ENCODE results near the gene POLR3A.

POLR3A gene

DNA sequence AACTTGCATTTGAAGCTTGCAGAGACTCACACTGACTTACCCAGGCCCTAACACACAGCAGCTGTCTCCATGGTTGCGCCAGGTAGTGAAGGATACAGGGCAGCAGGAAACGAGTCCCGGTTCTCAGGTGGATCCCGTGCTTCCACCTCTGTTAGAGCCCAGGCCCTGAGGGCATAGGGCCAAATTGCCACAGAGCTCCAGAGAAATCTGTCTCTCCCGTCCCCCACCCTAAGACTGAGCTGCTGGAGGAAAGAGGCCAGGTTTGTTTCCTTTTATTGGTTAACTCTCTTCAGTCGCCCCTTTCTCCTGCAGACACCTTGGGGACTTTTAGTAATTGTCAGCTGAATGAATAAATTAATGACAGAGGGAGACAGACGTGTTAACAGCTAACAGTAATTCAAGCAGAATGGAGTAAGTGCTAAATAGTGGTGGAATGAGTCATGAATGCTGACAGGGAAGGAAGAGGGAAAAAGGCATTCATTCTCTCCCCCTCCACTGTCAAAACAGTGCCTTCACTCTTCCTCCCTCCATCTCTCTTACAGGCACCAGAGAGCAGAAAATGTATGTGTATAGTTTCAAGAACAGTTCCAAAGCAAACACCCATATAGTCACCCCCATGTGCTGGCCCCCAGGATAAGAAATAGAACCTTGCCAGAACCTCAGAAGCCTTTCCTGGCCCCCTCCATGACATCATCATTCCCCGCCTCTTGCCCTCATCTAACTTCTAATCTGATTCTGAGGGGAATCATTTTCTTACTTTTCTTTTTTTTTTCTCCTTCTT is 86.0 kb downstream of the POLR3A start:
- no peak for DNase-seq (ENCODE audit: low read depth)

DNA sequence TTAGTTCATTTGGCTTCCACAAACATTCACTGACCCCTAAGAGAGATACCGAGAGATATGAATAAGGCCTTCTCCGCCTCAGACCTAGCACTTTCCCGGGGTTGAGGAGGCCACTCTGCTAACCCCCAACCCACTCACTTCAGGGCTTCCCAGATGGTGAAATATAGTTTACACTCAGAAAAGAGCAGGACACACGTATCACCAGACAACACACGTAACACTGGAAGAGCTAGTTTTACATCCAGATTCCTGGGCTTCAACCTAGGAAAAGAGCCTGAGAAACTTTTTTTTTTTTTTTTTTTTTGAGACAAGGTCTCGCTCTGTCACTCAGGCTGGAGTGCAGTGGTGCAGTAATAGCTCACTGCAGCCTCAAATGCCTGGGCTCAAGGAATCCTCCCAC is 87.5 kb downstream of the POLR3A start:
- no peak for DNase-seq (ENCODE audit: low read depth)

DNA sequence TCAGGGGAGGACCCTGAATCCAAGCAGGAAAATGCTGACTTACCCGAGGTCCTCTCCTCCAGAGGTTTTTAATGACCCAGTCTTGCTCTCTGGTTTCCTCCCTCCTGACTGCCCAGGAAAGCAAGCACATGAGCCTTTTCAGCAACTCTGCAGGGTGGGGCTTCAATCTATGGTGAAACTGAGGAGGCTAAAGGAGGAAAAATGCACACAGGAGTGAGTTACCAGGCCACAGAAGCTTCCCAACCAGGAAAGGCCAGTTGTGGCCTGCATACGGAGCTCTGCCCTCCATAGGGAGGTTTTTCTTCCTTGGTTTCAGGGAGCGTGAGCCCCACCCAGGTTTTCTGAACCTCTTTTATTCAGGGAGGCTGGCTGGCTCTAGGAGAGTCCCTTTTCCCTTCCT is 88.7 kb downstream of the POLR3A start:
- no peak for DNase-seq (ENCODE audit: low read depth)

DNA sequence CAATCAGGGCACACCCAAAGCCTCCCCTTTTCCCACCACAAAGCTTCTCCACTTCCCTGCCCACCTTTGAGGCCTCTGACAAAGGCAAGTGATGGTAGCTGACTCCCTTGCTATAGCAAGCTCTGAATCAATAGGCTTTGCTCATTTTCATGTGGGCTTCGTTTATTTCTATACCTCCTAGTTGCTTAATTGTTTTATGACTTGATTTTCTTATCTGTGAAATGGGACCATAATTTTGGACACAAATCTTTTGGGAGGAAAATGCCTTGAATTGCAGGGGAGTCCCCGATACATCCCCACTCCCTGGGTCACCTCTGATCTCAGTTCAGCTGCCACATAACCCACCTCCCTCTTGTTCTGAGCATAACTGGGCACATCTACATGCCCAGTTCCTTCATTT is 89.1 kb downstream of the POLR3A start:
- no peak for DNase-seq (ENCODE audit: low read depth)

DNA sequence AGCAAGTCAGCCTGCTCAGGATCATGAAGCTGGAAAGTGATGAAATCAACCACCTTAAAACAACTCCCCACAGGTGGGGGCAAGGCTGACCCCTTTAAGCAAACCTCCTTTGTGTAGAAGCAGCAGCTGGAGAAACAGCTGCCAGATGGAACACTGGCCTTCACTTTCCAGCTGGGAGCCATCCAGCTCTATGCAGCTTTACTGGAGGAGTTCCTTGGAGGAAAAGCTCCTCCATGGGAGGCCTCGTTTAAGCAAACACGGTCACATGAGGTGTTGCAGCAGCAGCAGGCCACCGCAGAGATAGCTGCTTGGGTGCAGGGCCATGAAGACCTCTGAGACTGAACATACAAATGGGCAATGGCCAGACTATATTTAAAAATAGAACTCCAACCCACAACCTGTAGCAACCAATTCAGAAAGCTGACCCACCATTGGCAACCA is 89.7 kb downstream of the POLR3A start:
- no peak for DNase-seq (ENCODE audit: low read depth)

DNA sequence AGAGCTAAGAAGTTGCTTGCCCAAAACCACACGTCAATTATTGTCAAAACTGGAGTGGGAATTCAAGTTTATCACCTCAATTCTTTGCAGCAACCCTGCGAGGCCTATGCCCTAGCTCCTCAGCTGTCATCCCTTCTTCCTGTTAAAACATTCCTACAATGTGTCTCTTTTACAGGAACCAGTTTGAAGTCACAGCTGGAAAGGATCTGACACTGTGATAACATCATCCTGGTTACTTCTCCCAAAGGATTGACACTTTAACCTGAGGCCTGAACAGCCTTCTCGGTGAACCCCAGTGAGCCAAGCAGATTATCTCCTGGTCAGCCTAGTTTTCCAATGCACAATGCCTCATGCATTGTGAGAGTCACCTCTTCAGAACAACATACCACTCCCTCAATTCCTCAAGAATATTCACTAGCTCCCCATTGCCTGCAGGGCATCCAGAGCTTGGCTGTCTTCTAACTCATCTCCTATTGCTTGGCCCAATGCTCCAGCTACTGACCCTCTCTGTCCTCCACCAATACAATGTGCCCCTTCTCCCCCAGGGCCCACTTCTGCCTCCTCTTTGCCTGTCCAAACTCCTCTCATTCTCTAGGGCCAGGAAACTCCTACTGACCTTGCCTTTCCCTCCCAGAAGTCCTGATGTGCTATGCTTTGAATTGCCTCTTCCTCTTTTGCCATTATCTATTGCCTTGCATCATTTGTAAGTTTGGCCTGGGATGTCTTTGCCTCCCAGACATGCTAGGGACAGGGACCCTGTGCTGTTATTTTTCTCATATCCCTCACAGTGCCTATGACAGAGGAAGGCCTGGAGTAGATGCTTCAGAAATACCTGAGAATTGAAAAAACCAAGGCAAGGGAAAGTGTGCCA is 92.4 kb downstream of the POLR3A start:
- DNase-seq (ENCODE audit: low read depth) = no peak

DNA sequence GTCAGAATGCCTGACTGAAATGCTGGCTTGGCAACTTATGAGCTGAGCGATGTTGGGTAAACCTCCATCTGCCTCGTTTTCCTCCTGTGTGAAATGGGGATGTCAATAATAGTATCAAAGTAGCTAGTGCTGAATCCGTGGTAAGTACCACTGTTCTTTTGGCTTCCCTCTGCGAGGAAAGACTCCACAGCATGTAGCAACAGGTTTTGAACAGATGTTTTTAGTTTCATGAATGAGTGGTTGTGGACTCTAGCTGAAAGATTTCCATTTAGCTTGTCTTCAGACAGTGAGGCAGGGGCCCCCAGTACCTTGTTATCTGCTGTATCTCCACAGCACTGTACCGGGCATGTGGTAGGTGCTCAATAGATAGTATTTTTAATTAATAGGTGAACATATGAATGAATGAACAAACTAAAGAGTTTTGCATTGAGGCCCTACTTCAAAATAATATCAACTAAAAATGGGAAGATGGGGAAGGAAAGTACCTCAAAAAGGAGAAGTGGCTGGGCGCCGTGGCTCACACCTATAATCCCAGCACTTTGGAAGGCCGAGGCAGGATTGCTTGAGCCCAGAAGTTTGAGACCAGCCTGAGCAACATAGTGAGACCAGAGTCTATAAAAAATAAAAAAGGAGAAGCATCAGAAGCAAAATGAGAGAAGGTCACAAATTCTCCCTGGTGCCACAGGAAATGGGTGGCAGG is 97.1 kb downstream of the POLR3A start:
- DNase-seq (ENCODE audit: low read depth) = no peak

DNA sequence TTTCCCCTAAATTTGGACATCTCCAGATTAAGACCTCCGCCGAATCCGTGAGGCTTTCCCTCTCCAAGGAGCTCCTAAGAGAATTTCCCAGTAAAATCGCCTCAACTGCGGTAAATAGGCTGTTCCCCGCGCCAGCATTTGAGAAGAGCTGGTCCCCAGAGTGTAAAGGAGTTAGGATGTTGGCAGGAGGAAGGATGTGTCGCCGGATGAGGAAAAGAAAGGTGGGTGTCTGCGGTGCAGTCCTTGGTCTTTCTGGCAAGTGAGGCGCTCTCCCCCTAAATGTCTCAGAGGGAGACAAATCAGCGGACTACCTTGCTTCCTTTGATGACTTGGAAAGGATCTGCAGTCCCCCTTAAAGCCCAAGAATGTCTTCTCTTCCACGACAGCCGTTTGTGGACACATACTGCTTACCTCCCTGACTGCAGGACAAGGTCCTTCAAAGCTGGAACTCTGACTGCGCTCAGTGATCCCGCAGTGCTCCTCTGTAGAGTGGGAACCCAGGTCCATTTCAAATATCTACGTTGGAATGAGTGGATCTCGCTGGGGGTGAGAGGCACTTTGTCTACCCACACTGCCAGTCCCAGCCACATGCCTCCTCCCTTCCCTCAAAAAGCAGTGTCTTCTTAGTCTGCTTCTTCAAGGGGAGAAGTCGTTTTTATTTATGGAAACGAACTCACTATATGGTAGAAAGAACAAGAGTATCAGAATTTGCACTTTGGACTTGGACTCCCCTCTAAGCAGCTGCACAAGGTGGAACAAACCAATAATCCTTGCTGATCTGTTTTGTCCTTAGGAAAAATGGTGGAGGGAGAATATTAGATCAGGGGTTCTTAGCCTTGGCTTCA is 101.7 kb downstream of the POLR3A start:
- no peak for DNase-seq (ENCODE audit: low read depth)

DNA sequence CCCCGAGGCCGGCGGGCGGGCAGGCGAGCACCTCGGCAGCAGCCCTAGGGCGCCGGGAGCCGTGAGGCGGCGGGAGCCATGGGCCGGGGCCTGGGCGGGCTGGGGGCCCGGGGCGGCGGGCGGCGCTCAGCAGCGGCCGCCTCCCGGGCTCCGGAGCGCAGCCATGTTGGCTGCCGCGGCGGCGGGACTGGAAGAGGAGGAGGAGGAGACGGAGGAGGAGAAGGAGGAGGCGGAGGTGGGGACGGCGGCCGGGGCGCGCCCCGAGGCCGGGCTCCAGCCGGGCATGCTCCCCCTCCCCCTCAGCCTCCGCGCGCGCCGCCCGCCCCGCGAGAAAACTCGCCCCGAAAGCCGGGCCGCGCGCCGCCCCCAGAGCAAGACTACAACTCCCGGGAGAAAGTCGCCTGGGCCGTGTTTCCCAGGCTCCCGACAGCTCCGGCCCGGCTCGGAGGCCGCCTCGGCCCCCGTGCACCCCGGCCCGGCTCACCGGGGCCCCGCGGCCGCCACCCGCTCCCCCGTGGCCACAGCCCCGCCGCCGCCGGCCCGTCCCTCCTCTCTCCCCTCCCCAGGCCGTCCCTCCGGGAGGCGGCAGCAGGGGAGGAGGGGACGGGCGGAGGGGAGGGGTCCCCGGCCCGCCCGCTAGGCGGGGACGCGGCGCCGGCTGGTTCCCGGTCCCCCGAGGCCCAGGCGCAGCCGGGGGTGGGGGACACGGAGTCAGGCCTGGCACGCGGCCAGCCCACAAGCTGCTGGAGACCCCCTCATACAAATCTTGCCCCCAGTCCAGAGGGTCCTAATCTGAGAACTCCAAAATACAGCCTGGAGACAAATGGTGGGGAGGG is 102.5 kb downstream of the POLR3A start, which contains the start of gene DLG5:
Gene DLG5 (minus strand): TSS at position 190 of the 836 bp plus-strand sequence. CDS start 235 bp downstream, outside the sequence.
- DNase-seq (ENCODE audit: low read depth) = no peak

DNA sequence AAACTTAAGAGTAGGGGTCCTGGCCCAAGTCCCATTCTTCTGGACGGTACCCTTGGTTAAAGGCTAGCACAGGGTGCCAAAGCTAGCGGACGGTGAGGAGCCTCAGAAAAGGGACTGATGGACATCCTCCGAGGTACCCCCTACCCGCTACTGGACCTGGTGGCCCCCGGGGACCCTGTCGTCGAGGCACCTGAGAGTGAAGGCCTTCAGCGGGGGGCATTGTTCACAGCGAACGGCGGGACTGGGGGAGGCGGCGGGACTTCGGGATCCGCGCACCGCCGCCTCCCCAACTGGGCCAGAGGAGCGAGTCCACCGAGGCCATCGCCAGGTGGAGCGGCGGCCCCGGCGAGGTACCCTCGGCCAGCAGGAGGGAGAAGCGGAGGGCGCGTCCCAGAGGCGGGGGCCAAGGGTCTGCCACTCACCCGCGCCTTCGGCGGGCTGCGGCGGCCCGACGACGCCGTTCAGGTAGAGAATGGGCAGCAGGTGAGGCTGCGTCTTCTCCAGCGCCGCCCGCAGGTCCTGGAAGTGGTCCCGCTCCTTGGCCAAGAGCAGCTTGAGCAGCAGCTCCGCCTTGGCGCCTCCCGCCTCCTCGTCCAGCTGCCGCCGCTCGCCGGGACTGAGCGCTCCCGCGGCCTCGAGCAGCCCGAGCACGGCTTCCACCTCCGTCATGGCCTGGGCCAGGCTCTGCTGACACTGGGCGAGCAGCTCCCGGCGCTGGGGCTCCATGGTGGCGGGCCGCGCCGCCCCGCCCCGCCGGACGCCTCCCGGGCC is 103.3 kb downstream of the POLR3A start:
- DNase-seq (ENCODE audit: low read depth) = no peak

DNA sequence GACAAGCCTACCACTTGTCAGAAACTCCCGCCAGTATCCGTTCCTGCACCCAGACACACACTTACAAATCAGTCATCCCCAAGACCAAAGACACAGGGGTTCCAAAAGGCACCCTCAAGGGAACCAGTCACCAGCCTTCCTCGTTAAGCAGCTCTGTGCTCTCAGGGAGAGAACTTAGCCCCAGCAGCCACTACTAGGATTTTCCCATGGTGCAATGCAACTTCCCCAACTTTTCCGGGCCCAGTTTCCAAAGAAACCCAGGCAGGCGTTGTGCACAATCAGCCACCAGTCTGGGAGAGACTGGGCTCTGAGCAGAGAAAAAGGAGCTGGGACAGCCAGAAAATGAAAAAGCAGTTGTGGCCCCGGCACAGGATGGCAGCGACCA is 103.9 kb downstream of the POLR3A start:
- DNase-seq (ENCODE audit: low read depth) = no peak

DNA sequence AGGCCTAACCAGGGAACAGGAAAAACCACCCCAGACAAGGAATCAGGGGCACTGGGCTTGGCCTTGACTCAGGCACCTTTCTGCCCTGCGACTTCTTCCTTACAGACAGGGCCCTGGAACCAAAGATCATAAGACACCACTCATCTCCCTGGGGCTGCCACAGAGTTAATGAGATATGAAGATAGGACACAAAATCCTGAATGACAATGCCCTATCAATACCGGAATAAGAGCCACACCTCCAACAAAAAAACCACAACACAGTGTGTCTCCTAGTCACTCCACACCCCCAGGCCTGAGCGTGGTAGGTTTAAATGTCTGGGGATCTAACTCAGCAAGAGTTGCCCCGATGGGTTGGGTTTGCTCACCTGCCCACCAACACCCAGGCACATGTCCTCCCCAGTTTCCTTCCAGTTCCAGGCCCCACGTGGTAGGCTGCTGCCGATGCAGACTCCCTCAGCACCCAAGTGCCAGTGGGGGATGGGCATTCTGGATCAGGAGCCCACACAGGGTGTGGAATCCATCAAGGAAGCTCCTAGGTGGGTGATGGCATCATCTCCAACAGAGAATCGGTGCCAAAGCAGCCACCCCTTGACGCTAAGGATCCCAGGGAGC is 106.6 kb downstream of the POLR3A start:
- no peak for DNase-seq (ENCODE audit: low read depth)

DNA sequence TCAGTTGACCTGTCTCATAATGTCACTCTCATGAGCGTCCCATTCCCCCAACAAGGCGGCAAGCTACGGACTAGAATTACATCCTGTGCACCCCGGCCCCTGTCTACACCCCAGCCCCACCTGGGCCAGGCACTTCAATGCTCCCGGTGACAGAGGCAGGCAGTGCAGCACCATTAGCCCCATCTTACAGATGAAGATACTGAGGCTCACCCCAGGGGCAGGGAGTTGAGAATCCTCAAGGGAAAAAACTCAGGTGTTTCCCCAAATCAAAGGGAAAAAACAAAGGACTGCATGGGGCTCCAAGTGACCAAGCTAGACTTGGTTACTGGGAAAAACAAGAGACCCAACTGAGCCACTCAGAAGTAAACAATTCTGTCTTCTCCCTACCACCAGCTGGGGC is 107.3 kb downstream of the POLR3A start:
- no peak for DNase-seq (ENCODE audit: low read depth)

DNA sequence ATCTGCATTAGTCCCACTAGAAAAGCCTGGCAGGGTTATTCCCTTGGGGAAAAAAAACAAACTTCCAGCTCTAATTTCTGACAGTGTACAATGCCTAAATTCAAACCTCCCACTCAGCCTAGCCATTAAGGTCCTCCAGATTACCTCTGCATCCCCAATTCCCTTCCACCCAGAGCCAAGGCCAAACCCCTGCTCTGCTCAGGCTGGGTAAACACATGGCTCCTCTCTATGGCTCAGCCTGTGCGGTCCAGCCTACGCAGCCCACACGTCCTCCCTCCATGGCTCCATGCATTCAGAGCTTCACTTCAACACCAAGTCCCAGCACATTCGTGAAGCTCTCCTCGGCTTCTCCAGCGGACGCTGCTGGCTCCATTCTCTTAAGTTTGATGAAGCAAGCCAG is 107.9 kb downstream of the POLR3A start:
- no peak for DNase-seq (ENCODE audit: low read depth)

DNA sequence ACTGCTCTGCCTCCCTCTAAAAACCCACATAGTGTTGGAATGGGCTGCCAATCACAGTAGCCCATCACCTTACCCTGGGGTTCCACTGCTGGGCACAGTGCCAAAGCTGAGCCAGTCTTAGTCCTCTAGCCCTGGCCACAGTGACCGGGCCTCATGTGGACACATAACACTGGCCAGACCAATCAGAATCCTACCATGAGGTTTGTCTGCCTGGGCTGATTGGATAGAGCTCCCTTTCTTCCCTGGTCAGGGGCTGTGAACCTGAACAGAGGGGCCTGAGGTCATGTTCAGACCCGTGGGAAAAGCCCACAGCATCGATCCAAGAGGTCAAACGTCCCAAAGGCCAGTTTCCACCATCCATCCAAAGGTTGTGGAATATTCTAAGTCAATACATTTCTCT is 108.8 kb downstream of the POLR3A start:
- DNase-seq (ENCODE audit: low read depth) = no peak

DNA sequence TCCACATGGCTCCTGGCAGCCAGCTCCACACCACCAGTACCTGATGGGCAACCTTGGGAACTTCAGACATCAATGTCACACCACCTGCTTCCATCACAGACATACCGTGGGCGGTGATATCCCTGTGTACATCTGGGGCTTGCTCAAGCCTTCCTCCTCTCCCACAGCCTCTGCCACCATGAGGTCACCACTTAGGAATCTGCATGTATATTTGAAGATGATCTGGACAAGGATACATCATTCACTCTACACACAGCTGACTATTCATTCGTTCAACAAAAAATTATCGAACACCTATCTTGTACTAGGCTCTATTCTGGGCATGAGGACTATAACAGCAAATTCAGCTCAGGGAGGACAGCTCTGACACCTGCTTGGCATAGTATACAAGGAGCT is 109.6 kb downstream of the POLR3A start:
- no peak for DNase-seq (ENCODE audit: low read depth)

Data from activated T-cell treated with anti-CD3 and anti-CD28 coated beads for 24 hours (primary cell).